ENCODE data around the gene TP53BP1.

- TF ChIP-seq, protein P1, sequence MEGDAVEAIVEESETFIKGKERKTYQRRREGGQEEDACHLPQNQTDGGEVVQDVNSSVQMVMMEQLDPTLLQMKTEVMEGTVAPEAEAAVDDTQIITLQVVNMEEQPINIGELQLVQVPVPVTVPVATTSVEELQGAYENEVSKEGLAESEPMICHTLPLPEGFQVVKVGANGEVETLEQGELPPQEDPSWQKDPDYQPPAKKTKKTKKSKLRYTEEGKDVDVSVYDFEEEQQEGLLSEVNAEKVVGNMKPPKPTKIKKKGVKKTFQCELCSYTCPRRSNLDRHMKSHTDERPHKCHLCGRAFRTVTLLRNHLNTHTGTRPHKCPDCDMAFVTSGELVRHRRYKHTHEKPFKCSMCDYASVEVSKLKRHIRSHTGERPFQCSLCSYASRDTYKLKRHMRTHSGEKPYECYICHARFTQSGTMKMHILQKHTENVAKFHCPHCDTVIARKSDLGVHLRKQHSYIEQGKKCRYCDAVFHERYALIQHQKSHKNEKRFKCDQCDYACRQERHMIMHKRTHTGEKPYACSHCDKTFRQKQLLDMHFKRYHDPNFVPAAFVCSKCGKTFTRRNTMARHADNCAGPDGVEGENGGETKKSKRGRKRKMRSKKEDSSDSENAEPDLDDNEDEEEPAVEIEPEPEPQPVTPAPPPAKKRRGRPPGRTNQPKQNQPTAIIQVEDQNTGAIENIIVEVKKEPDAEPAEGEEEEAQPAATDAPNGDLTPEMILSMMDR (IDR thresholded peaks at IDR 0.05): no peak
- no peak for TF ChIP-seq POLR2A (IDR thresholded peaks at IDR 0.05)
Observed at GRCh38 chr15:43390723-43391122, 102.2 kb downstream of the TP53BP1 start.
